Activated naive CD4-positive, alpha-beta T cell treated with anti-CD3 and anti-CD28 coated beads, Interleukin-2, amount 50 U/mL, for 72 hours (primary cell): Measurements from ENCODE around the gene PTPRG. TPM values are rescaled to one million over a fixed set of nuclear protein-coding genes. Genes with fewer than 3 reads are reported as not detected.

Experiments used
- ATAC-seq, 2 donors: fragments of 150-1000 bp; cut with Tn5 transposase; 2 replicates each; pipeline ENCODE4 v1.10.0; 2021; ENCODE audit warnings: mild to moderate bottlenecking in 2 of 2, moderate library complexity in 2 of 2
- DNase-seq, 2 donors: peaks; one replicate each; pipeline ENCODE4 v3.0.0; 2021 to 2022; ENCODE audit warnings: low spot score in 2 of 2
- H3K27ac Mint-ChIP-seq, 2 donors: one replicate each; pipeline ENCODE4 v1.8.0; 2022; ENCODE audit warnings: mild to moderate bottlenecking in 2 of 2, mixed read lengths in 2 of 2
- H3K36me3 Mint-ChIP-seq, 2 donors: one replicate each; pipeline ENCODE4 v1.8.0; 2022; ENCODE audit warnings: mixed read lengths in 2 of 2
- H3K9me3 Mint-ChIP-seq, 2 donors: one replicate each; pipeline ENCODE4 v1.8.0; 2022; ENCODE audit warnings: mixed read lengths in 2 of 2
- total RNA-seq, 2 donors: library from RNA; stranded (reverse); gene quantifications; one replicate each; pipeline ENCODE4 v1.2.3, GENCODE V29; 2022

PTPRG gene
- total RNA-seq, 2 donors from 2014 or later = 0.11 to 0.45 TPM

GRCh38 chr3:62242831-62243509 is 681.6 kb downstream of the PTPRG start:
- DNase-seq = no peak

GRCh38 chr3:62246094-62246493 is 684.7 kb downstream of the PTPRG start:
- H3K9me3 Mint-ChIP-seq = no peaks in the 10 kb centered on the region
- no peaks in the 10 kb centered on the region for H3K36me3 Mint-ChIP-seq
- H3K27ac Mint-ChIP-seq = no peak overlapping the region
- ATAC-seq (no peak), DNase-seq (no peak)

More at GRCh38 chr3:62242831-62243509, 681.6 kb downstream of the PTPRG start:
- H3K9me3 Mint-ChIP-seq = no peaks in the 10 kb centered on the region
- H3K27ac Mint-ChIP-seq = no peak overlapping the region
- no peaks in the 10 kb centered on the region for H3K36me3 Mint-ChIP-seq
- ATAC-seq = no peak

DNA sequence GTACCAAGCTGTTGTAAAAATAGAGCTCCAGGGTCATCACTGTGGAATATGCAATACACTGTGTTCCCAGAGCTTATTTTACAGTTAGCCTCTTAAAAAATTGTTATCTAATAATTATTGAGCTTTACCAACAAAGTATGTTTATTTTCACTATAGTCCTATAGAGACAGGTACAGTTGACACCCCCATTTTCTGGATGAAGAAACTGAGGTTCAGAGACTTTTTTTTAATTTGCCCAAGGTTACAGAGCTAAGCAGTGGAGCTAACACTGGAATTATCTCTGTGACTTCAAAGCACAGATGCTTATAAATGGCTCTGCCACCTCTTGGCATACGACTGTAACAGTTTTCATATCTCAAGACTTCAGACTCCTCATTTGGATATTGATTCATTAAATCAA is 685.6 kb downstream of the PTPRG start:
- no peak for ATAC-seq
- no peak overlapping the region for H3K27ac Mint-ChIP-seq
- no peaks in the 10 kb centered on the region for H3K36me3 Mint-ChIP-seq
- no peaks in the 10 kb centered on the region for H3K9me3 Mint-ChIP-seq
- DNase-seq = no peak

- Mint-ChIP-seq H3K27ac (no peak overlapping the region), H3K9me3 (no peaks in the 10 kb centered on the region), H3K36me3 (no peaks in the 10 kb centered on the region)
- no peak for ATAC-seq
- no peak for DNase-seq
These were observed 687.5 kb downstream of the PTPRG start for GRCh38 chr3:62248734-62249483.

DNA sequence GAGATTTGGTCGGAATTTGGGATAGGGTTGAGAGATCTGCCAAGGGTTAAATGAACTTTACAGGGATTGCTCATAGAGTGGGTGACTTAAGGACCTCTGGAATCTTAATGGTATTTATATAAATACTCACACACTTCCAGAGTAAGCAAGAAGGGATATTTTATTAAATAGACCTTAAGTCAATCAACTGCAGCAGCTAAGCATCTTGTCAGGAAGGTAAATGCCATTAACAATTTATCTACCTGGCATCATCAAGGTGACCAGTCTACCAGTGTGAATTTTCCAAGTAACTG is 688.1 kb downstream of the PTPRG start:
- no peaks in the 10 kb centered on the region for H3K9me3 Mint-ChIP-seq
- DNase-seq = no peak

GRCh38 chr3:62249855-62250543 is 688.6 kb downstream of the PTPRG start:
- Mint-ChIP-seq H3K36me3 (no peaks in the 10 kb centered on the region), H3K9me3 (no peaks in the 10 kb centered on the region), H3K27ac (no peak overlapping the region)
- ATAC-seq (no peak), DNase-seq (no peak)

More for the DNA sequence above, 688.1 kb downstream of the PTPRG start:
- ATAC-seq = no peak
- Mint-ChIP-seq H3K27ac (no peak overlapping the region), H3K36me3 (no peaks in the 10 kb centered on the region)

DNA sequence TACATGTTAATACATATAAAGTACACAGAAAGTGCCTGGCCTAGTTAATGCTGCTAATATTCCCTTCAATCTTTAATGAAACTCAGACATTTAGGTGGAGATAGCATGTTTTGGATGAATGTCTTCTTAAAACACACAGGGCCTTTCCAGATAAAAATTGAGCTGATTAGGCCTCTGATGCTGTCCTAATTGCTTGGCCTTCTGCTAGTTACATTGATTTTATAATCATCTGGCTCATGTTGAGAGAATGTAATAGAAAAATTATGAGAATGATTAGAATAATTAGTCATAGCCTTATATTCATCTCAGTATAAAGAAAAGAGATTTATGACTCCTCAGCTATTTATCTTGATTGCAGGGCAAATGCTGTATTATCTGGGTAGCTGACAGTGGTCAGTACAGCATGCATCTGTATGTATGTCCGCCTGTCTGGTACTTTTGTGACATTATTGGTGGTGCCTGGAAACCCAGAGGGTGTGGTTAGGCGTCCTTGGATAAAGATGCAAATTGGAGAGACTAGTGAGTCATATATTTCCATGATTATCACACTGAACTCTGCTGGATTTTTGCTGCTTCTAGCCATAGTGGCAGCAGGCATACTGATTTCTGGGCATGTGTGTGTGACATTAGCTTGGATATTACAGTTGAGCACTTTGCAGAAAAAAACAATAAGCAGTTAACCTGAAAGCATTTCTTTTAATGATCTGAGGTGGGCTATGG is 691.2 kb downstream of the PTPRG start:
- DNase-seq (no peak), ATAC-seq (no peak)
- Mint-ChIP-seq H3K9me3 (no peaks in the 10 kb centered on the region), H3K36me3 (no peaks in the 10 kb centered on the region), H3K27ac (no peak overlapping the region)

- H3K9me3 Mint-ChIP-seq = no peaks in the 10 kb centered on the region
- no peaks in the 10 kb centered on the region for H3K36me3 Mint-ChIP-seq
- H3K27ac Mint-ChIP-seq = no peak overlapping the region
- no peak for DNase-seq
- no peak for ATAC-seq
These were observed 692.6 kb downstream of the PTPRG start for GRCh38 chr3:62253971-62254370.

GRCh38 chr3:62255758-62256157 is 694.4 kb downstream of the PTPRG start:
- Mint-ChIP-seq H3K9me3 (no peaks in the 10 kb centered on the region), H3K36me3 (no peaks in the 10 kb centered on the region), H3K27ac (no peak overlapping the region)
- ATAC-seq (no peak), DNase-seq (no peak)

- no peak for DNase-seq
- Mint-ChIP-seq H3K36me3 (no peaks in the 10 kb centered on the region), H3K27ac (no peak overlapping the region), H3K9me3 (peaks cover 0 to 3% of the 10 kb centered on the region in 2 donors)
- no peak for ATAC-seq
These were observed 698.6 kb downstream of the PTPRG start for GRCh38 chr3:62259924-62260323.

DNA sequence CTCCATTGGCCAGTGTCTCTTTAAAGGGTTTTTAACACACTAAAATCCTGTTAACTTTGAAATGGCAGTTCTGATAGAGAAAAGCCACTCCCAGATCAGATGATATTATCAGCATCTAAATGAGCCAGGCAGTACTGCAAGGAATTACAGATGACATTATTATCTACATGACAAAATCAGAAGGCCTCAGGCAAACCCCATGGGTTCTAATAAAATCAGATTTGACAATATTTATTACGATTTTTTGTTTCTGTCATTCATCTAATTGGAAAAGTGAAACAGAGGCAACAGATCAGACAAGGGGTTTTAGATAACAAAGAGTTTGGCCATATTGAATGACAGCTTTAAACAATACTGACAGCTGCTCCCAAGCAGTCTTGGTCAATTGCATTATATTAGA is 699.3 kb downstream of the PTPRG start:
- ATAC-seq (no peak), DNase-seq (no peak)
- Mint-ChIP-seq H3K27ac (no peak overlapping the region), H3K9me3 (peaks cover 0 to 3% of the 10 kb centered on the region in 2 donors), H3K36me3 (no peaks in the 10 kb centered on the region)

DNA sequence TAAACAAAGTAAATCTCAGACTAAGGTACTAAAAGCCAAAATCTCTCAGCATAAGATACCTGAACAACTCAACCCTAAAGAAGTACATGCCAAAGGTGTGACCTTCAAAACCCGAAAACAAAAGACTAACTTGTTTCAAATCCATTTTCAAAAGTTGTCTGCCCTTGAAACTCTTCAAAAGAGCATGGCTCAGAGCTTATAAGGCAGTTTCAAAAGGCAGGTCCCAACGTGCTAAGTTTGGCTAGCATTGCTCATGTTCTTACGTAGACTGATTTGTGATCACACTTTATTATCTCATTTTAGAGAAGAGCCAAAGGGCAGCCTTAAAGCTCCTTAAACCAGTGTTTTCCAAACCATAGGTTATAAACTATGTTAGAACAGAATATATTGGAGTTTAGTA is 699.8 kb downstream of the PTPRG start:
- peaks cover 0 to 3% of the 10 kb centered on the region in 2 donors for H3K9me3 Mint-ChIP-seq
- no peak overlapping the region for H3K27ac Mint-ChIP-seq
- no peak for ATAC-seq
- DNase-seq = no peak
- no peaks in the 10 kb centered on the region for H3K36me3 Mint-ChIP-seq

DNA sequence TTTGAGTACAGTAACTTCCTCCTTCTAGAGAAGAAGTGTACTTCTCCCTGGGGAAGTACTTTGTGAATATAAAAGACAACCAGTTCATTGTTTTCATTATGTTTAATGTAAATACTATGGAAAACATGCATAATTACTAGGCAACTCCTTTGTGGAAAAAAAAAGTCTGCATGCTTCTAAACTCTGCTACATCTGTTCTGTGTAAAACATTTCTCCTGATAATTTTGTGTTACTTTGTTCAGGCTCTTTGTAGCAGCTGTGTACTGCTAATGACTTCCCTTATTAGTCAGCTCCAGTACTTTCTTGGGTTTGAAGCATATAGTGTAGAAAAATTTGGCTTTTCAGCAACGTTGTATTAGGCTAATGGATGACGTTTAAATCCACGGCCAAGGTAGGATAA is 700.4 kb downstream of the PTPRG start:
- DNase-seq (no peak), ATAC-seq (no peak)
- Mint-ChIP-seq H3K9me3 (peaks cover 0 to 3% of the 10 kb centered on the region in 2 donors), H3K36me3 (no peaks in the 10 kb centered on the region), H3K27ac (no peak overlapping the region)

GRCh38 chr3:62265528-62265927 is 704.2 kb downstream of the PTPRG start:
- Mint-ChIP-seq H3K27ac (no peak overlapping the region), H3K36me3 (no peaks in the 10 kb centered on the region), H3K9me3 (peaks cover 0 to 7% of the 10 kb centered on the region in 2 donors)
- DNase-seq (no peak), ATAC-seq (no peak)

DNA sequence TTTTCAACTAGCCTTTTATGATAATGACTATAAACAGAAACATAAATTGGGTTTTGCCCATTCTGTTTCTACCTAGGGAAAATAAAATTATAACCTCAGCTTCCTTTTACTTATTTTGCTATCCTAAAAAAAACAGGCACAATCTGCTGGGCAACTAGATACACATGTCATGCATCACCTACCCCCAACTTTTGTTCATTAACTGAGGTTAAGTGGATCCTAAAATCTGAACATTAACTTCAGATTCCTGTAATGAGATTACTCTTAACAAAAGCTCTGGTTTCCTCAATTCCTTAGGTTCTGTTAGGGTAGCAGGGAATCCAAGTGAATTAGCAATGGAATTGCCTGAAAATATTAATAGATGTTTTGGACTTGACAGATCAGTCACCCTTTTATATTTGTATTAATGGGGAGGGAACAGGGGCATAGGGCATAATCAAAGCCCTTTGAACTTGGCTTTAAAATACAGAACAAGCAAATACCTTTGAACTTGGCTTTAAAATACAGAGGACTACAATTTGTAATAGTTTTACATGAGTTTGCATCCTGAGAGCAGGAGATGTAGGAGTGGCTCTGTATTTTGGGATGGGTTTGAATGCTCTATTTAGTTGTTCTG is 705.4 kb downstream of the PTPRG start:
- Mint-ChIP-seq H3K36me3 (no peaks in the 10 kb centered on the region), H3K27ac (no peak overlapping the region), H3K9me3 (peaks cover 0 to 7% of the 10 kb centered on the region in 2 donors)
- ATAC-seq (no peak), DNase-seq (no peak)

DNA sequence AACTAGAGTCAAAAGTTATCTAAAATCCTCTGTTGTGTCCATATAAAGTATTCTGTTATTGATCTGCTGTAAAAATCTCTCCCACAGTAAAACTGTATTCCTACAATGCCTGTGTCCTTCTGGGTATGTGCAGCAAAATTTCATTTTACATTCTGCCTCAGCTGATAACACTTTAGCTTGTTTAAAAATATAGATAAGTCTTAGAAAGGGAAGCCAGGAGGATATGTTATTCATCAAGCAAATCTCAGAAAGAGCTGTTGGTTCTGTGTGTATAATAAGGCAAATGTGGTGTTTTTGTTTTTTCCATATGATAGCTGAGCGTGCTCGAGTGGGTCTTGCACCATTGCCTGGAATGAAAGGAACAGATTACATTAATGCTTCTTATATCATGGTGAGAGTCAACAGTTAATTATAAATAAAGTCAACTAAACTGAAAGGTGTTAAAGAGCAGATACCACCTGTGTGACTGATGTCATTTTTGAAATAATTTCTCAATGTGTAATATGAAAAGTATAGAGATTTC is 715.3 kb downstream of the PTPRG start:
- Mint-ChIP-seq H3K27ac (no peak overlapping the region), H3K36me3 (no peaks in the 10 kb centered on the region), H3K9me3 (no peaks in the 10 kb centered on the region)
- ATAC-seq (no peak), DNase-seq (no peak)
